PC-9 (cell line): ENCODE data around the gene PIK3R3. TPM values are rescaled to one million over a fixed set of nuclear protein-coding genes. Genes with fewer than 3 reads are reported as not detected.

Experiments used
- BruUV-seq: library from RNA; stranded (reverse); fragments of 400-500 nt; replicated peaks from 2 replicates; lab custom pipeline; 2021; lab: Mats Ljungman, UMichigan
- CTCF ChIA-PET: fragments of 300-600 bp; sonication (Branson Sonifier 250); formaldehyde crosslinking; loops from one replicate; lab custom pipeline; 2022; ENCODE audit warnings: antibody characterized with exemption; lab: Charles Lee
- POLR2A ChIA-PET: fragments of 300-600 bp; sonication (Branson Sonifier 250); formaldehyde crosslinking; loops from one replicate; lab custom pipeline; 2022; ENCODE audit warnings: antibody characterized with exemption; ENCODE audit not compliant: unreplicated experiment; lab: Charles Lee
- DNase-seq, 2 experiments: peaks; one replicate each; pipeline versions ENCODE4 v3.0.0 to v3.0.0-alpha.2; 2015 to 2022; ENCODE audit warnings: mixed read lengths in 1 of 2
- H2AFZ ChIP-seq: fragments of 200-600 bp; sonication (generic); 2 replicates; pipeline ENCODE4 v1.8.1; 2017; ENCODE audit warnings: antibody characterized with exemption
- H3F3A ChIP-seq: fragments of 200-600 bp; sonication (generic); 2 replicates; pipeline ENCODE4 v1.8.1; 2017; ENCODE audit warnings: antibody characterized with exemption, mild to moderate bottlenecking, low read depth; ENCODE audit not compliant: insufficient read depth
- H3K27ac ChIP-seq: fragments of 200-600 bp; sonication (generic); 2 replicates; pipeline ENCODE4 v1.6.1; 2016; ENCODE audit warnings: mixed run types
- H3K27me3 ChIP-seq: fragments of 200-600 bp; sonication (generic); 2 replicates; pipeline ENCODE4 v1.6.1; 2016; ENCODE audit warnings: low read depth, mixed run types; ENCODE audit not compliant: insufficient read depth
- H3K36me3 ChIP-seq: fragments of 200-600 bp; sonication (generic); 2 replicates; pipeline ENCODE4 v1.6.1; 2016; ENCODE audit warnings: low read depth, mixed run types
- H3K4me1 ChIP-seq: fragments of 200-600 bp; sonication (generic); replicated peaks from 2 replicates; pipeline ENCODE4 v1.6.1; 2016; ENCODE audit warnings: mixed run types; ENCODE audit not compliant: insufficient read depth
- H3K4me2 ChIP-seq: fragments of 200-600 bp; sonication (generic); 2 replicates; pipeline ENCODE4 v1.6.1; 2017; ENCODE audit warnings: mixed run types
- H3K4me3 ChIP-seq: fragments of 200-600 bp; sonication (generic); 2 replicates; pipeline ENCODE4 v1.6.1; 2016; ENCODE audit warnings: mixed run types
- H3K79me2 ChIP-seq: fragments of 200-600 bp; sonication (generic); 2 replicates; pipeline ENCODE4 v1.6.1; 2017; ENCODE audit warnings: low read depth, mixed run types
- H3K9me2 ChIP-seq: fragments of 200-600 bp; sonication (generic); 2 replicates; pipeline ENCODE4 v1.8.1; 2017; ENCODE audit warnings: mild to moderate bottlenecking; ENCODE audit not compliant: insufficient read depth
- H3K9me3 ChIP-seq: fragments of 200-600 bp; sonication (generic); 2 replicates; pipeline ENCODE4 v1.8.1; 2016; ENCODE audit warnings: low read depth; ENCODE audit not compliant: insufficient read depth
- H4K20me1 ChIP-seq: fragments of 200-600 bp; sonication (generic); 2 replicates; pipeline ENCODE4 v1.8.1; 2017; ENCODE audit not compliant: insufficient read depth
- EZH2 ChIP-seq: fragments of 200-600 bp; sonication (generic); IDR thresholded peaks from 2 replicates; pipeline ENCODE4 v1.8.0; 2017; ENCODE audit warnings: antibody characterized with exemption, low read depth
- intact Hi-C: fragments of 100-400 bp; cut with micrococcal nuclease; formaldehyde crosslinking; loops from one replicate; pipeline ENCODE4 v1.10.0; 2022; ENCODE audit not compliant: unreplicated experiment
- total RNA-seq: library from RNA; stranded (reverse); gene quantifications from 2 replicates; pipeline ENCODE4 v1.2.3, GENCODE V29; 2021
- TF ChIP-seq, protein P1 (sequence below): fragments of 200-600 bp; sonication (generic); conservative IDR thresholded peaks from 2 replicates; pipeline ENCODE4 v1.6.1; 2017; ENCODE audit warnings: mixed run types, antibody characterized with exemption, mild to moderate bottlenecking, moderate library complexity

Gene PIK3R3
- total RNA-seq, 1 experiment from 2014 or later: 44.2 TPM

DNA sequence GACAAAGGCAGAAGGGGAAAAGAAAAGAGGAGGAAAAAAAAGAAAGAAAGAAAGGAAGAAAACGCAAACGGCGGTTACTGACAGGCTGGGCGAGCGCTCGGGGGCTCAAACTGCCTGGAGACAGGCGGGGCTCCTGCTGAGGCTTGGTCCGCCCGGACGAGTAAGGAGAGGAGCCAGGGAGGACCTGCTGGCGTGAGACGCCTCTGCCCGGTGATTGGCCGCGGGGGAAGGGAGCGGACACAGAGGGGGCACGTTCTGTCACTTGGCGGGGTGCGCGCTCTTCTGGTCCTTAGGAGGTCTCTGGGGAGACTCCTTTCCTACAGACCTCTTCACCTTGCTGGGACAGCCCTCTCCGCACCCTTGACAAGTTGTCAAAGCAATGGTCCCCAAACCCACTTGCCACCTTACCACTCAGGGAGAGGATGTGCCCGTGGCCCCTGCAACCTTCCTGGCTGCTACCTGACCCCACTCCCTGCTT lies 791 bp upstream of the PIK3R3 start:
- DNase-seq: no peak
- H3K27me3 ChIP-seq: no peaks in the 10 kb centered on the region
- no peaks in the 10 kb centered on the region for H3K9me3 ChIP-seq
- ChIA-PET CTCF (no interaction called here), POLR2A (no interaction called here)
- no peaks in the 10 kb centered on the region for H3K9me2 ChIP-seq
- H2AFZ ChIP-seq: peak overlapping the region; percentile 78
- H3K4me1 ChIP-seq: peaks cover 60% of the 10 kb centered on the region
- TSS peak; percentile 82 for BruUV-seq
- peak overlapping the region; percentile 95 for H3K4me3 ChIP-seq
- H3K79me2 ChIP-seq: peaks cover 50% of the 10 kb centered on the region
- peak overlapping the region; percentile 98 for H3K27ac ChIP-seq
- no peaks in the 10 kb centered on the region for H3K36me3 ChIP-seq
- intact Hi-C loops: loop anchor here (1.0 to 5.0 kb wide), 3 partner anchors 38 to 446 kb away; no protein-coding TSS in a partner anchor
- TF ChIP-seq, protein P1, sequence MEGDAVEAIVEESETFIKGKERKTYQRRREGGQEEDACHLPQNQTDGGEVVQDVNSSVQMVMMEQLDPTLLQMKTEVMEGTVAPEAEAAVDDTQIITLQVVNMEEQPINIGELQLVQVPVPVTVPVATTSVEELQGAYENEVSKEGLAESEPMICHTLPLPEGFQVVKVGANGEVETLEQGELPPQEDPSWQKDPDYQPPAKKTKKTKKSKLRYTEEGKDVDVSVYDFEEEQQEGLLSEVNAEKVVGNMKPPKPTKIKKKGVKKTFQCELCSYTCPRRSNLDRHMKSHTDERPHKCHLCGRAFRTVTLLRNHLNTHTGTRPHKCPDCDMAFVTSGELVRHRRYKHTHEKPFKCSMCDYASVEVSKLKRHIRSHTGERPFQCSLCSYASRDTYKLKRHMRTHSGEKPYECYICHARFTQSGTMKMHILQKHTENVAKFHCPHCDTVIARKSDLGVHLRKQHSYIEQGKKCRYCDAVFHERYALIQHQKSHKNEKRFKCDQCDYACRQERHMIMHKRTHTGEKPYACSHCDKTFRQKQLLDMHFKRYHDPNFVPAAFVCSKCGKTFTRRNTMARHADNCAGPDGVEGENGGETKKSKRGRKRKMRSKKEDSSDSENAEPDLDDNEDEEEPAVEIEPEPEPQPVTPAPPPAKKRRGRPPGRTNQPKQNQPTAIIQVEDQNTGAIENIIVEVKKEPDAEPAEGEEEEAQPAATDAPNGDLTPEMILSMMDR: no peak
- no peak for TF ChIP-seq EZH2
- H3F3A ChIP-seq: peaks cover 51% of the 10 kb centered on the region
- peaks cover 15% of the 10 kb centered on the region for H4K20me1 ChIP-seq
- H3K4me2 ChIP-seq: peak overlapping the region; percentile 94

DNA sequence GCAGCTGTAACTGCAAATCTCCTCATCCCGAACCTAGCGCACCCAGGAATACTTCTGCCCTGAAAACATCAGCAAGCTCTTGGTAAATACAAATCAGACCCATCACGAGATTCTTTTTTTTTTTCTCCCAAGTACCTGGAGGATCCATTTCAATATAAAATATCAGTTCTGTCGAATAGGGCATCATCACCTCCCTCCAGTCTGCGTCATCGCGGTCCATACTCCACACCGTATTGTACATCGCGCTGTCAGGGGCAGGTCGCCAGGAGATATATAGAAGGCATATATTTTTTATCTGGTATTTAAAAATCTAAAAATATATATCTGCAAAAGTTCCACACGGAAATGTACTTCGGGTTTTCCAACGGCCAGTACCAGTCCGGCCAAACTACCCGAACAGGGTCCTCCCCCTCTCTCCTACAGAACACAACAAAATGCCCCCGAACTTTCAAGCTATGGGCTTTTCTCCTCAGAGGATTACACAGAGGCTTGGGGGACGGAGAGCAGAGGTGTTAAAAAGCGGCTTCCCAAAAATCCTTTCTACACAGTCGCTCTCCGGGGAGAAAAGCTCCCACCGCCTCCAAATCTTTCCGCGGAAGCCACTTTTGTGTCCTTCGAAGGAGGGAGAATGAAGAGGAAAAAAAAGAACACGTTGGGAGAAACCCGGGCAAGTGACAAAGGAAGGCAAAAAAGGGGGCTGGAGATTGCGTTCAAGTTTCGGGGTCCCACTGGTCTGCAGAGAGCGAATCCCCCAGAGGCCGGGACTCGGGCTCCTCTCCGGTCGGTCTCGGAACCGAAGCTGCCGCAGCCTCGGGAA lies 509 bp downstream of the PIK3R3 start:
- Histone ChIP-seq H2AFZ (peak overlapping the region; percentile 61; the same call in 1 of the 2 replicates), H3F3A (peaks cover 47% of the 10 kb centered on the region), H3K27ac (peak overlapping the region; percentile 98), H3K9me2 (no peaks in the 10 kb centered on the region), H4K20me1 (peaks cover 15% of the 10 kb centered on the region), H3K4me1 (peaks cover 56% of the 10 kb centered on the region), H3K27me3 (no peaks in the 10 kb centered on the region), H3K4me3 (peak overlapping the region; percentile 95), H3K79me2 (peaks cover 62% of the 10 kb centered on the region), H3K36me3 (peaks cover 8% of the 10 kb centered on the region; the same call in 1 of the 2 replicates), H3K4me2 (peak overlapping the region; percentile 94), H3K9me3 (no peaks in the 10 kb centered on the region)
- POLR2A ChIA-PET: interaction anchor here (0.6 to 0.7 kb wide), 7 partner anchors 37 to 241 kb away, joined by 3 to 5 read pairs (median 4); no protein-coding TSS in a partner anchor
- TF ChIP-seq EZH2: no peak
- TF ChIP-seq, protein P1: no peak
- BruUV-seq: TSS peak; percentile 81
- peak in 1 of 2 experiments; percentile 32 for DNase-seq
- intact Hi-C loops: loop anchor here (1.0 to 5.0 kb wide), 2 partner anchors 50 to 95 kb away; no protein-coding TSS in a partner anchor
- CTCF ChIA-PET: interaction anchor here (0.6 kb wide), 1 partner anchor 92 kb away, joined by 3 read pairs; no protein-coding TSS in a partner anchor

DNA sequence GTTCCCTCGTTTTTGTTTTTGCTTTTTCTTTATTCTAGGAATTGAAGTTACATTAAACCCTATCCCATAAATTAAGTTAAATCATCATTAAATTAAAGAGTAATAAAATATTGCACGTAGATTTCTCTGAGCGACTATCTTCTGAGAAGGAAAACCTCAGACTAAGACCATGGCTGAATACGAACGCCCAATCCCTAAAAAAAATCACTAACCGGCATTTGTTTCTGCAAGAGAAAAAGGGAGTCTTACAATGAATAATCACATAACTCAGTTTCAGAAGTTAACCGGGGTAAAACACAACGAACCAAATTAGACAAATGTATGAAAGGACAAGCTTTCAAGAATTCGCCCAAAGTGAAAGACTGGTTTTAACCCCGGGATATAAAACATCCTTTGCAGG lies 1.3 kb downstream of the PIK3R3 start:
- no peak for DNase-seq
- Histone ChIP-seq H3K27ac (peak overlapping the region; percentile 55), H3K4me2 (peak overlapping the region; percentile 94), H3K9me3 (no peaks in the 10 kb centered on the region), H3K9me2 (no peaks in the 10 kb centered on the region), H3F3A (peaks cover 39% of the 10 kb centered on the region), H2AFZ (no peak overlapping the region), H3K4me3 (peak overlapping the region; percentile 95), H3K4me1 (peaks cover 48% of the 10 kb centered on the region), H3K27me3 (no peaks in the 10 kb centered on the region), H3K79me2 (peaks cover 70% of the 10 kb centered on the region), H3K36me3 (peaks cover 8% of the 10 kb centered on the region; the same call in 1 of the 2 replicates), H4K20me1 (peaks cover 15% of the 10 kb centered on the region)
- no peak for TF ChIP-seq EZH2
- TF ChIP-seq, protein P1: no peak
- BruUV-seq: no TSS peak
- POLR2A ChIA-PET: interaction anchor here (0.6 kb wide), 1 partner anchor 46 kb away, joined by 4 read pairs; no protein-coding TSS in a partner anchor
- CTCF ChIA-PET: interaction anchor here (0.6 to 0.7 kb wide), 2 partner anchors 50 to 93 kb away, joined by 3 read pairs; no protein-coding TSS in a partner anchor
- intact Hi-C loops: loop anchor here (5.0 kb wide), 1 partner anchor 49 kb away; no protein-coding TSS in a partner anchor
